ENCODE measurements around the gene MEGF11.

DNA sequence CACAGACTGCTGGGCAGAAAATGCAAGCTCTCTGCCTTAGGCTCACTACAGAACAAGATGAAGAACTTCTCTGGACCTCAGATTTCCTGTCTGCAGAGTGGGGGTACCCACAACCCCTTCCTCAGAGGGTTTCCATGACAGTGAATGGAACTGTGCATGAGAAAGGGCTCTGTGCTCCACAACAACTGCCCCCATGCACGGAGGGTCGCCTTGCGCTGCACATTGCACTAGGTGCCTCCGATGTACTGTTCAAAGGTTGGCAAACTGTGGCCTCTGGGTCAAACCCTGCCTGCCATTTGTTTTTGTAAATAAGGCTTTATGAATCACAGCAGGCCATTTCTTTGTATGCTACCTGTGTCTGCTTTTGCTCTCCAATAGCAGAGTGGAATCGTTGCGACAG, 212.3 kb downstream of the MEGF11 start:
- TF ChIP-seq POLR2A (IDR thresholded peaks at IDR 0.05; ENCODE audit: low read depth) (no peak), POLR2AphosphoS5 (IDR thresholded peaks at IDR 0.05) (no peak)
- TF ChIP-seq, protein P1, sequence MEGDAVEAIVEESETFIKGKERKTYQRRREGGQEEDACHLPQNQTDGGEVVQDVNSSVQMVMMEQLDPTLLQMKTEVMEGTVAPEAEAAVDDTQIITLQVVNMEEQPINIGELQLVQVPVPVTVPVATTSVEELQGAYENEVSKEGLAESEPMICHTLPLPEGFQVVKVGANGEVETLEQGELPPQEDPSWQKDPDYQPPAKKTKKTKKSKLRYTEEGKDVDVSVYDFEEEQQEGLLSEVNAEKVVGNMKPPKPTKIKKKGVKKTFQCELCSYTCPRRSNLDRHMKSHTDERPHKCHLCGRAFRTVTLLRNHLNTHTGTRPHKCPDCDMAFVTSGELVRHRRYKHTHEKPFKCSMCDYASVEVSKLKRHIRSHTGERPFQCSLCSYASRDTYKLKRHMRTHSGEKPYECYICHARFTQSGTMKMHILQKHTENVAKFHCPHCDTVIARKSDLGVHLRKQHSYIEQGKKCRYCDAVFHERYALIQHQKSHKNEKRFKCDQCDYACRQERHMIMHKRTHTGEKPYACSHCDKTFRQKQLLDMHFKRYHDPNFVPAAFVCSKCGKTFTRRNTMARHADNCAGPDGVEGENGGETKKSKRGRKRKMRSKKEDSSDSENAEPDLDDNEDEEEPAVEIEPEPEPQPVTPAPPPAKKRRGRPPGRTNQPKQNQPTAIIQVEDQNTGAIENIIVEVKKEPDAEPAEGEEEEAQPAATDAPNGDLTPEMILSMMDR (IDR thresholded peaks at IDR 0.05) = no peak
